WTC11 (cell line): Measurements from ENCODE around the gene CFAP298. TPM values are rescaled to one million over a fixed set of nuclear protein-coding genes. Genes with fewer than 3 reads are reported as not detected.

Experiments
- ATAC-seq: fragments of 200-7000 bp; cut with Tn5 transposase; 2 replicates; pipeline ENCODE4 v1.10.0; 2021; ENCODE audit warnings: mild to moderate bottlenecking, moderate library complexity
- Bru-seq: library from RNA; stranded (reverse); fragments of 400-500 nt; gene quantifications from one replicate; lab custom pipeline; 2021; lab: Mats Ljungman, UMichigan
- CTCF ChIA-PET: fragments of 300-600 bp; sonication (Branson Sonifier 250); formaldehyde crosslinking; loops from one replicate; lab custom pipeline; 2021; ENCODE audit warnings: antibody characterized with exemption; lab: Charles Lee
- POLR2A ChIA-PET: fragments of 350-600 bp; sonication (Branson Sonifier 250); formaldehyde crosslinking; loops from one replicate; lab custom pipeline; 2021; ENCODE audit warnings: antibody characterized with exemption; lab: Charles Lee
- DNase-seq: peaks from one replicate; pipeline ENCODE4 v3.0.0; 2021; ENCODE audit warnings: low spot score
- H3K27ac Mint-ChIP-seq: 2 replicates; pipeline ENCODE4 v1.8.0; 2021; ENCODE audit warnings: mixed read lengths
- H3K27me3 Mint-ChIP-seq: 2 replicates; pipeline ENCODE4 v1.8.0; 2021; ENCODE audit warnings: low read depth, mild to moderate bottlenecking, moderate library complexity, mixed read lengths
- H3K36me3 Mint-ChIP-seq: 2 replicates; pipeline ENCODE4 v1.8.0; 2021; ENCODE audit warnings: mixed read lengths
- H3K4me1 Mint-ChIP-seq: 2 replicates; pipeline ENCODE4 v1.8.0; 2022; ENCODE audit warnings: mixed read lengths
- H3K4me3 Mint-ChIP-seq: 2 replicates; pipeline ENCODE4 v1.8.0; 2021; ENCODE audit warnings: mild to moderate bottlenecking, moderate library complexity, mixed read lengths
- H3K9me3 Mint-ChIP-seq: 2 replicates; pipeline ENCODE4 v1.8.0; 2021; ENCODE audit warnings: mixed read lengths
- AFF4 ChIP-seq: sonication (generic); formaldehyde crosslinking; IDR thresholded peaks from 2 replicates; pipeline ENCODE4 v1.8.1; 2023; ENCODE audit warnings: mild to moderate bottlenecking, missing genetic modification reagents, borderline replicate concordance
- ATF6 ChIP-seq: sonication (generic); formaldehyde crosslinking; IDR thresholded peaks from 2 replicates; pipeline ENCODE4 v1.8.1; 2023; ENCODE audit warnings: mild to moderate bottlenecking, missing genetic modification reagents
- CBFB ChIP-seq: sonication (generic); formaldehyde crosslinking; IDR thresholded peaks from 2 replicates; pipeline ENCODE4 v1.8.1; 2022; ENCODE audit warnings: mild to moderate bottlenecking, low read depth, missing genetic modification reagents
- HMGXB4 ChIP-seq: sonication (generic); formaldehyde crosslinking; IDR thresholded peaks from 2 replicates; pipeline ENCODE4 v1.8.1; 2023; ENCODE audit warnings: mild to moderate bottlenecking, moderate library complexity, missing genetic modification reagents
- IRF2 ChIP-seq: sonication (generic); formaldehyde crosslinking; IDR thresholded peaks from 2 replicates; pipeline ENCODE4 v1.8.0; 2022; ENCODE audit warnings: low read depth, missing genetic modification reagents, borderline replicate concordance
- JUN ChIP-seq: sonication (generic); formaldehyde crosslinking; IDR thresholded peaks from 2 replicates; pipeline ENCODE4 v1.8.0; 2023; ENCODE audit warnings: mild to moderate bottlenecking, missing genetic modification reagents
- MYBL2 ChIP-seq: sonication (generic); formaldehyde crosslinking; IDR thresholded peaks from 2 replicates; pipeline ENCODE4 v1.8.1; 2023; ENCODE audit warnings: mild to moderate bottlenecking, moderate library complexity, missing genetic modification reagents
- SOX15 ChIP-seq: fragments of 250-450 bp; sonication (Bioruptor Pico); IDR thresholded peaks from 2 replicates; pipeline ENCODE4 v1.9.0; 2021; ENCODE audit warnings: mild to moderate bottlenecking
- TEAD4 ChIP-seq: sonication (generic); formaldehyde crosslinking; IDR thresholded peaks from 2 replicates; pipeline ENCODE4 v1.8.0; 2022; ENCODE audit warnings: mild to moderate bottlenecking, missing genetic modification reagents
- USF1 ChIP-seq: sonication (generic); formaldehyde crosslinking; IDR thresholded peaks from 2 replicates; pipeline ENCODE4 v1.8.0; 2022; ENCODE audit warnings: mild to moderate bottlenecking, missing genetic modification reagents
- ZNF219 ChIP-seq: sonication (generic); formaldehyde crosslinking; IDR thresholded peaks from 2 replicates; pipeline ENCODE4 v1.8.0; 2023; ENCODE audit warnings: missing genetic modification reagents, mild to moderate bottlenecking, borderline replicate concordance
- ZNF281 ChIP-seq: sonication (generic); formaldehyde crosslinking; IDR thresholded peaks from 2 replicates; pipeline ENCODE4 v1.8.0; 2023; ENCODE audit warnings: mild to moderate bottlenecking, missing genetic modification reagents
- ZNF317 ChIP-seq: sonication (generic); formaldehyde crosslinking; IDR thresholded peaks from 2 replicates; pipeline ENCODE4 v1.8.1; 2023; ENCODE audit warnings: low read depth, mild to moderate bottlenecking, moderate library complexity, missing genetic modification reagents, borderline replicate concordance
- ZNF423 ChIP-seq: fragments of 250-450 bp; sonication (Bioruptor Pico); IDR thresholded peaks from 2 replicates; pipeline ENCODE4 v2.1.2; 2022; ENCODE audit warnings: mild to moderate bottlenecking, moderate library complexity
- ZNF532 ChIP-seq: fragments of 250-450 bp; sonication (Bioruptor Pico); IDR thresholded peaks from 2 replicates; pipeline ENCODE4 v1.9.0; 2021; ENCODE audit warnings: mild to moderate bottlenecking, borderline replicate concordance
- long read RNA-seq, 3 experiments: library from RNA in 1 of 3; library from capped mRNA in 1 of 3; library from polyadenylated mRNA in 1 of 3; unstranded in 2 of 3; stranded (forward) in 1 of 3; transcript quantifications; one replicate each; pipeline ENCODE4 v2.0.0, GENCODE V29; 2021
- total RNA-seq: library from RNA; stranded (reverse); gene quantifications from 3 replicates; pipeline ENCODE4 v1.2.3, GENCODE V29; 2021

The CFAP298 gene
- total RNA-seq (80.3 to 98.1 TPM (median 85.1 TPM) in 3 replicates), Bru-seq, nascent RNA (percentile 93 among the genes with signal in this experiment)
- long read RNA-seq, experiment 1, transcript CFAP298-206 (6 exons, 1,082 nt), result minor isoform, 7 of 284 reads
- long read RNA-seq, experiment 1, transcript CFAP298-201 (7 exons, 1,692 nt), result major isoform, 234 of 284 reads
- long read RNA-seq, experiment 1, transcript CFAP298-203 (5 exons, 2,503 nt), result minor isoform, 6 of 284 reads
- long read RNA-seq, experiment 1, partial matches to known transcripts, result 18 of 284 reads
- long read RNA-seq, experiment 1, other reads (novel, unspliced or antisense), result 18 of 284 reads
- long read RNA-seq, experiment 2, transcript CFAP298-201 (7 exons, 1,692 nt), result major isoform, 92 of 124 reads
- long read RNA-seq, experiment 2, partial matches to known transcripts, result 25 of 124 reads
- long read RNA-seq, experiment 2, other reads (novel, unspliced or antisense), result 6 of 124 reads
- long read RNA-seq, experiment 3, transcript CFAP298-206 (6 exons, 1,082 nt), result minor isoform, 17 of 524 reads
- long read RNA-seq, experiment 3, transcript CFAP298-201 (7 exons, 1,692 nt), result major isoform, 445 of 524 reads
- long read RNA-seq, experiment 3, partial matches to known transcripts, result 26 of 524 reads
- long read RNA-seq, experiment 3, other reads (novel, unspliced or antisense), result 33 of 524 reads

- Mint-ChIP-seq H3K4me1 (peaks cover 14% of the 10 kb centered on the region), H3K36me3 (peaks cover 18% of the 10 kb centered on the region), H3K9me3 (no peaks in the 10 kb centered on the region), H3K4me3 (peak within 1 kb of the TSS; percentile 95), H3K27me3 (peaks cover 2% of the 10 kb centered on the region), H3K27ac (peak within 1 kb of the TSS; percentile 93)
- POLR2A ChIA-PET, result interaction anchor here (1.1 to 1.9 kb wide), 2 partner anchors 12 to 116 kb away, joined by 7 to 13 read pairs; partner anchors contain the start of gene SYNJ1
- ATAC-seq (peak; percentile 89), DNase-seq (peak; percentile 80)
- CTCF ChIA-PET, result interaction anchor here (1.0 to 5.7 kb wide), 7 partner anchors 8 to 306 kb away, joined by 4 to 31 read pairs (median 6); partner anchors contain the start of gene SYNJ1
- 0 out of 2 replicates have a peak, but pooled peaks have one; percentile 31 for TF ChIP-seq MYBL2
- TF ChIP-seq ZNF423 (CRISPR knock-in tag), result no peak
- TF ChIP-seq AFF4, result 0 out of 2 replicates have a peak, but pooled peaks have one; percentile 46
- TF ChIP-seq TEAD4 (CRISPR knock-in tag), result peak; percentile 91; the same call in 1 of the 2 replicates
- TF ChIP-seq IRF2 (CRISPR knock-in tag), result no peak
- TF ChIP-seq JUN (CRISPR knock-in tag), result no peak; the same call in 1 of the 2 replicates
- 0 out of 2 replicates have a peak, but pooled peaks have one; percentile 5 for TF ChIP-seq USF1 (CRISPR knock-in tag)
- no peak for TF ChIP-seq ZNF281 (CRISPR knock-in tag)
- TF ChIP-seq ATF6 (CRISPR knock-in tag), result no peak
- TF ChIP-seq SOX15 (CRISPR knock-in tag), result no peak
- TF ChIP-seq ZNF532 (CRISPR knock-in tag), result no peak
- 0 out of 2 replicates have a peak, but pooled peaks have one; percentile 53 for TF ChIP-seq ZNF219 (CRISPR knock-in tag)
- TF ChIP-seq HMGXB4, result peak; percentile 93
- TF ChIP-seq ZNF317 (CRISPR knock-in tag), result 0 out of 2 replicates have a peak, but pooled peaks have one; percentile 35
- TF ChIP-seq CBFB (CRISPR knock-in tag), result peak; percentile 83
These were observed at the start of gene CFAP298 for GRCh38 chr21:32612075-32612998. Gene CFAP298 (minus strand): TSS chr21:32612377. CDS start chr21:32612243, 134 bp downstream.
